T-helper 2 cell (primary cell): Measurements from ENCODE around the gene ARL5C.

Experiments
- DNase-seq, 5 experiments: peaks; one replicate each; pipeline versions ENCODE4 v3.0.0 to v3.0.0-alpha.2; 2012 to 2022

Gene ARL5C

DNA sequence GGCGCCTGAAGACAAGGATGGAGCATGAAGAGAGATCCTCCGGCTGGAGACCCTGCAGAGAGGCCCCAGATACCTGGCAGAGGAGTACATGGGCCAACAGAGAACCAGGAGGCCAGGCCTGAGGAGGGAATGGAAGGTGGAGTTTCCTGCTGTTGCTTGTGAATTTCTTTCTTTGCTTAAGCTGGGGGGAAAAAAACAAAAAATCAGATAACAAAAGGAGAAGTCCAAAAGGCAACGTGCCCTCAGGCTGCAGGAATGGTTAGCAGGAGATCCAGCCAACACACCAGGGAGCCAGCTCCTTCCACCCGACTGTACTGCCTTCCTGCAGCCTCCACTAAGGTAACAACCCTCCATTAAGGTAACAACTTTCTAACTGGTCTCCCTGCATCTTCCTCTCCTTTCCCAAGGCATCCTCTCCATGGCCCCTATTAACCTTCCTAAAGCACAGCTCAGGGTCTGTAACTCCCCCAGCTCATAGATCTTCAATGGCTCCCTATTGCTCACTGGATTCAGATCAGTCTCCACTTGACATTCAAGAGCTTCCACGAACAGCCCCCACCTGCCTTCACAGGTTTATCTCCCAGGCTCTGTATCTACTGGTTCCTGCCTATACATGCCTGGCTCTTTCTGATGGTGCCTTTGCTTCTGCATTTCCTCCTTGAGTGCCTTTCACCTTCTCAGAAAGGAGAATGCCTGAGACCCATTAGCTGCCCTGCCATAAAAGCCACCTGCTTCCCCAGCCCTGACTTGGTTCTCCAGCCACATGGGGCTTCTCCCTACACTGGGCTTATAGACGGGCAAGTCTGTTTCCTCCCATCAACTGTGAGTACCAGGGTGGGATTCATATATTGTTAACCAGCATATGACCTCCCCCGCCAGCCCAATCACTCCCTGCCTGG lies 725 bp upstream of the ARL5C start:
- DNase-seq: no peak

DNA sequence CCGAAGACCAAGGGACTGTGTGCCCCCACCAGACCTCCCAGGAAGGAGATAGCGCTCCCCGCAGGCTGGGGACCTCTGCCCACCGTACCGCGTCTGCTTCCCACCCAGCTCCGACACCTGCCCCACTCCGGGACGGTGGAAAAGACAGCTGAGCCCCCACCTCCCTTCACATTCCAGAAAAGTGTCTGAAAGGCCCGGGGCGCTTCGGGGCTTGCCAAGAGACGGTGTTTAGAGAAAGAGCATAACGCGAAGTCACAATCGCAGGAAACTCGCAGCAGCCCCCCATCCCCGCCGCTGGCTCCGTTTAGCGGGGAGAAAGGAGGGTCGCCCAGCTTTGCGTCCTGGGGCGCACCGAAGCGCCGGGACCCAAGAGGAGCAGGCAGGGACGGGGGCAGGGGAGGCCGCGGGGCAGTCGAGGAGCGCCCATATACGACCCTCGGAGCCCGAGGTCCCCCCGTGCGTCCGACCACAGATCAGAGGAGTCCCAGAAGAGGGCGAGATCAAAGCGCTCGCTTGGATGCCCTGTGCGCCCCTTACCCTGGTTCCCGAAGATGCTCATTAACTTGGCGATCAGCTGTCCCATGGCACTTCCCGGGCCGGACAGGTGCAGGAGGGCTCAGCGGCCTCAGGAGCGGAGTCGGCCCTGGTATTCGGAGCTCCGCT lies 652 bp downstream of the ARL5C start:
- DNase-seq: no peak

DNA sequence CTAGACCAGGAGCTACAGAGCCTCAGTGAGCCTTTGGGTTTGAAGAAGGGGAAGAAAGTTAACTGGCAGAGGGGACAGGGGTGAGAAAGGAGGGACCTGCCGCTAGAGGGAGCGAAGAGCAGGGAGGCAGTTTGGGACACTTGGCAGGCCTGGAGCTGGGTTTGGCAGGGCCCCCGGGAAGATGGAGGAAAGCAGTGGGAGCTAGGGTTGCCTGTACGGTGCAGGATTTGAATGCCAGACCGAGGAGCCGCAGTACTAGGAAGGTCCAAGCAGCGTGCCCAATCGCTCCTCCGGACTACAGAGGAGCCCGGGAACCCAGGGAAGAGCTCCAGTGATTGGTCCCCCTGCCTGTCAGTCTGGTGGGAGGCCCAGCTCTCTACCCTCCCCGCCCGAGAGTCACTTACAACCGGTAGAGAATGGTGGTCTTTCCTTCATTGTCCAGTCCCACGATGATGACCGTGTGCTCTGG lies 1.3 kb downstream of the ARL5C start:
- DNase-seq: peak; percentile 35 to 93 (median 61)

DNA sequence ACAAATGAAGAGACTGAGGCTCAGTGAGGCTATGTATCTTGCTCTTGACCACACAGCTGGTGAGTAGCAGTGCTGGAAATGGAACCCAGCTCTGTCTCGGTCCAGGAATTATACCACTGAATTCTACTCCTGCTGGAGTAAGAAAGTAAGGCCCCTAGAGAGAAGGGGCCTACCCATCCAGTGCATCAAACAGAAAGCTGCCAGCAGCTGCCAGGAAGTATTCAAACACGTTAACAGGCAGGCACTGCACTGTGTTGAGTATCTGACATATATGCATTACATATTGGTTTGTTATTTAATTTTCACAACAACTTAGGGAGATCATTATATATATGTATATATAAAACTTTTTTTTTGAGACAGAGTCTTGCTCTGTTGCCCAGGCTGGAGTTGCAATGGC lies 4.0 kb downstream of the ARL5C start:
- DNase-seq: no peak

DNA sequence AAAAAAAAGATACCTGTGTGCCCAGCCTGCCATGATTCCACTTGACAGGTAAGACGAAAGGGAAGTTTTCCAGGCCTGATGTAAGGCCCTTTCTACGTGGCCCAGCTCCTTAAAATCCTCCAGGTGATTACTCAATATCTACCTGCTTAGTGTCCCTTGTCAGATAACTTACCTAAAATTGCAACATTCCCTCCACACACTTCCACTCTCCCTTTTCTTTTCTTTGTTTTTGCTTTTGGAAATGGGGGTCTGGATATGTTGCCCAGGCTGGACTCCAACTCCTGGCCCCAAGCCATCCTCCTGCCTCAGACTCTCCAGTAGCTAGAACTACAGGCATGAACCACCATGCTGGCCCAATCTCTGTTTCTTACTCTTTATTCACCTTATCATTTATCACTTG lies 7.3 kb downstream of the ARL5C start:
- no peak for DNase-seq

DNA sequence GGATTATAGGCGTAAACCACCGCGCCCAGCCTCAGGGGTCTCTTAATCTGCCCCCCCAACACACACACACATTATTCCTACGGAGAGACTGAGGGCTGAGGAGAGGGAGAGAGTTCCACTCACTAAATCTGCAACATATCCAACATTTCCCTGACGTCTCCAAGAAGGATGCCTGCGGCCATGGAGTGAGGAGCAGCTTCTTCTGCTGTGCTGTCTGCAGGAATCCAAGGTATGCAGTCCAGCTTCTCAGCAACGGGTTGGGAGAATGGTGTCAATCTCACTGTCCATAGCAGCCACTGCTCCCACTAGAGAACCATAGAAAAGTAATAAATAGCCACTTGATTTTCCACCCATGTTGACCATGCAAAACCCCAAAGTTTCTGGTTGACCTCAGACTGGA lies 9.5 kb downstream of the ARL5C start:
- no peak for DNase-seq

DNA sequence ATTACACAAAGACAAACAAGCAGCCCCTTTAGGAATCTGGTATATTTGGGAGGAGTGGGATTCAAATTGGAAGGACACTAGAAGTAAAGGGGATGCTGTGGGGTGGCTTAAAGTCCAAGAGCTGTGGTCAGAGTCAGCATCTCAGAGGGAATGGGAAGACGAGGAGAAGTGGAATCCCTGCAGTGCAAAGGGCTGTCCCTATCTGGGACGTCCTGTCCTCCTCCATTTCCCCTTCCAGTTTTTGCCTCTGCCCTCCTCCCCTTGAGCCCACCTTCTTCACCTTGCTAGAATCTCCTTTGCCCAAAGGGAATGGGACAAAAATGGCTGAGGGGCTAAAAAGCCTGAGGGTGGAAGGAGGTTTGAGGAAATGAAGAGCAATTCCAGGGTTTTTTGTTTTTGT lies 10.3 kb downstream of the ARL5C start:
- DNase-seq: no peak

DNA sequence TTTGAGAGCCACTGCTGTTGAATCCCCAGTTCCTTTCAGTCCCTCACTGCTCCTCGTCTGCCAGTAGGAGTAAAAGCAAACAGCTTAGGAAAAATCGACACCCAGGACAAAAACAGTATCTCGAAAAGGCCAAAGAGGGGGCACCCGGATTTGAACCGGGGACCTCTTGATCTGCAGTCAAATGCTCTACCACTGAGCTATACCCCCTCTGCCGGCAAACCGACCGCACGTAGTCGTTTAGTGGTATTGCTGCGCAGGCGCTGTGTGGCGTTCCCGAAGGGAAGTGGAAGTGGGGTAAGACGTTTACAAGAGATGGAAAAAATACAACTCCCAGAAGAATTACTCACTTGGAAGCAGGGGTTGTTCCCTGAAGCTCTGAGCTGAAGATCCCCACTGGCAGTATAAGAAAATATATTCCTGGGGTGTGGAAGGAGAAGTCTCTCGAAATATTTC lies 12.3 kb downstream of the ARL5C start:
- peak; percentile 79 to 90 (median 85) for DNase-seq

DNA sequence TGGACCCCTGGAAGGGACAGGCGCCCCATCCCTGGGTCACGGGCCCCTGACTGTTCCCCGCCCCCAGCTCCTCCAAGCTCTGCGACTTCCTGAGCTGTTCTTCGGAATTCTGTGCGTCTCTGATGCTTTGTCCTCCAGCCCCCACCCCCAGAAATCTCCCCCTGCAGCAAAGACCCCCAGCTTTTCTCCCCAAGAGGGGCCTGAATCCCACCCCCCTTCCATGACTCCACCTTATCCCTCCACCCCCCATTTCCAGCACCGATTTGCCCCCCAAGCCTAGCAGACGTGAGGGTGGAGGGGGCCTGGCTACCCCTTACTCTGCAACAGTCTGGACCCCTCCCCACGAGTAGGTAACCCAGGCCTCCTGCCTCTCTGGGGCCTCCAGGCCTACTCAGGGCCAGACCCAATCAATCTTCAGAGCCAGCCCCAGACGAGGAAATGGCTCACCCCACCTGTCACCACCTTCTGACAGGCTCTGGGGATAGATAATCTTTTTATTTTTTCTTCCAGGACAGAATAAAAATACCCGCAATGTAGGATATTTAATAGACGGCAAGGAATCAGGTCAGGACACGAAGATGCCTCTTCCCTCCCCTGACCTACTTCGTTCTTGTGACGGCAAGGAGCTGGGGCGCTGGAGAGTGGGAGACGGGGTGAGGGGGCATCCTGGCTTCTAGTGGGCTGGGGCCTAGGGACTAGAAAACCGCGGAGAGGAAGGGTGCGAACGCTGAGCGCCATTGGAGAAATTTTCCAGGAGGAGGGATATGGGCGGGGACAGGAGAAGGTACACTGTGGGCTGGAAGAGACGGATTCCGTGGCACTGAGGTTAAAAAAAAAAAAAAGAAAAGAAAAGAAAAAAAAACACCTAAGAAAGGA lies 13.8 kb downstream of the ARL5C start:
- DNase-seq: peak in 2 of 5 experiments; percentile 35 to 59

DNA sequence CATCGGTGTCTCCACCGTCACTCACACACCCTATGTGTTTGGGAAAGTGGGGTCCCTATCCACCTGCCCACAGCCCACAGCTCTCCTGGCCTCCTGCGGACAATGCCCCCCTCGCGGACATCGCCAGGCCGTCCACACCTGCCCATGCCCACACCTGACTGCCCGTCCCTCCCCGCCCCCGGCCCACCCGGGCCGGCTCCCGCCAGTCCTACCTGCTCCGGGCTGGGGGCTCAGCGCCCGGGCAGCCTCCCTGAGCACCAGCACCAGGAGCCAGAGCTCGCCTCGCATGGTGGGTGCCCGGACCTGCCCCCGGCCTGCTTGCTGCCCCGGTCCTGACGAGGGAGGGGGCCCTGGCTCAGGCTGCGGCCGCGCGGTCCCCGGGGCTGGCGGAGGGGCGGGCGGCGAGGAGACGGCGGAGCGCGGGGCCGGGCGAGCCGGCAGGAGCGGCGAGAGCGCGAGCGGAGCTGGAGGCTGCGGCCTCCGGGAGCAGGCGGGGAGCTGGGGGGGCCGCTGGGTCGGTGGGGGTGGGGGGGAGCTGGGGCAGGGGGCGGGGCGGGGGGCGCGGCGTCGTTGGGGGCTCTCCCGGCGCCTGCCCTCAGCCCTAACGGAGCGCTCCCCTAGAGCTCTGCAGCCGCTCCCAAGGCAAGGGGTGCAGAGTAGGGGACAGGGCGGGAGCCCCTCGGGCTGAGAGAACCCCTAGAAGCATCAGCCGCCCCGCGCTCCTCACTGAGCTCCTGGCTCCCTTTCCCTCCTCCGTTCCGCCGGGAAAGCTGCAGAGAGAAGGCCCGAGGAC lies 14.6 kb downstream of the ARL5C start, which contains the start of gene PLXDC1:
PLXDC1 (minus strand) TSS at position 488 of the 793 bp plus-strand sequence; CDS start at position 288, 200 bp downstream.
- DNase-seq: peak in 1 of 5 experiments; percentile 26

DNA sequence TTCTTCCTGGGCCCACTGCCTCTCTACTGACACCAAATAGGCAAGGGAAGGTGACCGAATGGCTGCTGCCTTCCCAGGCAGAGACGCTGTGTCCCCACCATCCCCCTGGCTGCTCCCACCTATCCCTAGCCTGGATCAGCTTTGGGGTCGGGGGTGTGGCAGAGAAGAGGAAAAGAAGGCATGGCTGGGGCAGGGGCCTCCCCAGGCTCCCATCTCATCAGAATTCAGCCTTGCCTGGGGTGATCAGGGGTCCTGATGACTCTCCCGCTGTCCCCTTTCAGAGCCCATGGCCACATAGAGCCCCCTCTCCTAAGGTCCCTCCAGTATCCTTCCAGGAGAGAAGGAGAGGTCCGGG lies 15.2 kb downstream of the ARL5C start:
- DNase-seq: no peak

DNA sequence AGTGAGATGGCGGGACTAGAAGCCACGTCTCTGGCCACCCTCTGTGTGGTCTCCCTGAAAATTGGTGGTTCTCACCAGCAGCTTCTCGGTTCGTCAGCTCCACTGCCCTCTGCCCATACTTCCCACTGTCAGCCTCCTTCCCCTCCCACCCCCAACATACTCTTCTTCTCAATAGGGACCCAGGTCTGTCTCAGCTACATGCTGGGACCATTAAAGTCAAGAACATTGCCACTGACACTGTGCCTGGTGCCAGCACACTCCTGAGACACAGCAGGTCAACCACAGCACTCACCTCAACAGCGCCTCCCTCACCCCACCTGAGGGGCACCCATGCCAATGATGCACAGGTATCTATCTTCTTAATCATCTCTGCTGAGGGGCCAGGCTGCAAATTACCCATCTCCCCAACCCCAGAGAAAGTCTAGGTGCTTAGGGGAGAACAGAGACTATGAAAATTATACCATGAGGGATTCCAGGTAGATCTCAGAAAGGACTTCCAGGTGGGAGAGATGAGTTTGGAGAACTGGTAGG lies 15.8 kb downstream of the ARL5C start:
- DNase-seq: no peak

DNA sequence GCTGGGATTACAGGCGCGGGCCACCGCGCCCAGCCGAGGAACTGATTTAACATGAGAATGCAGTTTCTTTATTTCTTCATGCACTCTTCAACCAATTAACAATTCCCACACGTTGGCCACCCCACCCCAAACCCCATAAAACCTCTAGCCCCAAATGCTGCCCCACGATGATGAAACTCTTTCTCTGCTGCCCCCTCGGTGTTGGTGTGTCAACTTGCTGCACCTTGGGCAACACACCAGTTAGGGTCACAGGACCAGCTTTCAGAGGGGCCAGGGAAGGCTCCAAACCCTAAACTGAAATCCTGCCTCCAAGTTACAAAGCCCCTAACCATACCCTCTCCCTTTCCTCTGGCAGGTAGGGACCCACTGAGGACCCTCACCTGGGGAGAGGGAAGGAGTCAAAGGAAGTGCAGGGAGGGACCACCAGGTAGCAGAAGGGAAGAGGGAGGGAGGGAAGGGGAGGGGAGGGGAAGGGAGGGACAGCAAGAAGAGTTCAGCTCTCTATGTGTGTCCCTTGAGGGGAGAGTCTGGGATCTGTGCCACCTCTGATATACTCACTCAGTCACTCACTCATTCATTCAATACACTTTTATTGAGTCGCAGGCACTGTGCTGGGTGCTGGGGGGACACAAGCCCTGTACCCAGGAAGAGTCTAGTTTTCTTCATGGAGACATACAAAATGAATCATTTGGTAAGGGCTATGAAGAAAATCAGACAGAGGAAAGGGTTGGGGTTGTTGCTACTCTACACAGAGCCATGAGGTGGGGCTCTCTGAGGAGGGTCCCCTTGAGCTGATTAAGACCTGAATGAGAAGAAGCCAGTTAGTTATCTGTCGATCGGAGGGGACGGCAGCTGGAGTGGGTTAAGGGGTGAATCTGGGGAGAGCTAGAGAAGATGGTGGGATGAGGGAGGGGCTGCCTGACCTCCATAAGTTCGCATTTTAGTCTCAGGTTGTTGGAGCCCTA lies 18.5 kb downstream of the ARL5C start:
- DNase-seq: no peak

DNA sequence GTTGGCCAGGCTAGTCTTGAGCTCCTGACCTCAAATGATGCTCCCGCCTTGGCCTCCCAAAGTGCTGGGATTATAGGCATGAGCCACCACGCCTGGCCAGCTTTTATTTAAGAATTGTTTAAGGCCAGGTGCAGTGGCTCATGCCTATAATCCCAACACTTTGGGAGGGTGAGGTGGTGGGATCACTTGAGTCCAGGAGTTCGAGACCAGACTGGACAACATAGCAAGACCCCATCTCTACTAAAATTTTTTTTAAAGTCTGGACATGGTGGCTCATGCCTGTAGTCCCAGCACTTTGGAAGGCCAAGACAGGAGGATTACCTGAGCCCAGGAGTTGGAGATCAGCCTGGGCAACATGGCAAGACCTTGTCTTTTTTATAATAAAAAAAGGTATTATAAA lies 19.7 kb downstream of the ARL5C start:
- DNase-seq: no peak

DNA sequence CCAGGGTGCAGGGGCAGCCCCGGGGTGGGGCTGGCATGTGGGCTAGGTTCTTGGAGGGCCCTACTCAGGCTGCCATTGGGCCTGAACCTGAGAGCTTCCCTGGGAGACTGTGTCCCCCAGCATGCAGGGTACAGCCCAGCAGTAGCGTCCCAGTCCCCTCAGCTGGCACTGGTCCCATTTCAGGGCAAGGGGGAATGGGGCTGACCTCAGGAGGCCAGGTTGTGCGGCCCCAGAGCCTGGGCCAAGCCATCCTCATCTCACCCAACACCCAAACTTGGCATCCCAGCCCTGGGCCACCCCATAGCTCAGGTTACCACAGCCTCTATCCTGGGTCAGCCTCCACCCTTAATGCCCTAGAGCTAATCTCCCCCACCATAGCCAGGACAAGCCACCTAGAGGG lies 20.8 kb downstream of the ARL5C start:
- DNase-seq: no peak

DNA sequence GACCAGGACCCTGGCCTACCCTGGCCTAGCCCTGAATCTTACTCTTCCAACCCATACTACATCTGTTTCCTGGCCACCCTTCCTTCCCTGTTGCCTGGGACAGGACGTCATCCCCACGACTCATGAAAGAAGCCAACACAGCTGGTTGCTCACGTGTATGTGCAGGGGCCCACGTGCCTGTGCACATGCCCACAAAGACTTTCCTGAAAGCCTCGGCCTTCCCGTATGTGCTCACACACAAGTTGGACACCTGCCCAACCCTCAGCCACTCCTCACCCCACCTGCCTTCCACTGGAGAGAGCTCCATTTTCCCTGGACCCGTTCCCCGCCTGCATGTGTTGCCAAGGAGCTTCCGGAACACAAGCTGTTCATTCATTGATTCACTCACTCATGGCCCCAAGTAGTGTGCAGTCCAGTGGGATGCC lies 21.5 kb downstream of the ARL5C start:
- no peak for DNase-seq

DNA sequence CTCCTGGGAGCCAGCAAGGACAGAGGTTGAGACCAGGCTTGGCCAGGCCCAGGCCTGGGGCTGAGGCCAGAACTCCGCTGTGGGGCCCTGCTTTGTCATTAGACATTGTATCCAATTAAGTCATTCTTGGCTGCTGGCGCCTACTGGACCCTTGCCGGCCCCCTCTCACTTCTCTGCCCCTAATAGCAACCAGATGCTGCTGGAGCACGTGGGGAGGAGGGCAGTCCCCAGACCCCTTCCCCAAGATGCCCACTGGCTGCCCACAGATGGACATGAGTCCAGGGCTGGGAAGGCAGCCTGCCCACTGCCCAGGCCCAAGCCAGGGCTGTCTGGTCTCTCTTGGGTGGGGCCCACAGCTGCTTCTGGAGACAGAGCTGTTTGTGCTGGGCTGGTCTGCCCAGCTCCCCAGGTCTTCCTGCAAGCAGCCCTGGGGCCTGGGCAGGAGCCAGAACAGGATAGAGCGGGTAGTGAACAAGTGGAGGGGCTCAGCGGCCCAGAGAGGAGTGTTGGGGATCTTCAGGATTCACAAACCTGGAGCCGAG lies 22.3 kb downstream of the ARL5C start:
- DNase-seq: no peak

DNA sequence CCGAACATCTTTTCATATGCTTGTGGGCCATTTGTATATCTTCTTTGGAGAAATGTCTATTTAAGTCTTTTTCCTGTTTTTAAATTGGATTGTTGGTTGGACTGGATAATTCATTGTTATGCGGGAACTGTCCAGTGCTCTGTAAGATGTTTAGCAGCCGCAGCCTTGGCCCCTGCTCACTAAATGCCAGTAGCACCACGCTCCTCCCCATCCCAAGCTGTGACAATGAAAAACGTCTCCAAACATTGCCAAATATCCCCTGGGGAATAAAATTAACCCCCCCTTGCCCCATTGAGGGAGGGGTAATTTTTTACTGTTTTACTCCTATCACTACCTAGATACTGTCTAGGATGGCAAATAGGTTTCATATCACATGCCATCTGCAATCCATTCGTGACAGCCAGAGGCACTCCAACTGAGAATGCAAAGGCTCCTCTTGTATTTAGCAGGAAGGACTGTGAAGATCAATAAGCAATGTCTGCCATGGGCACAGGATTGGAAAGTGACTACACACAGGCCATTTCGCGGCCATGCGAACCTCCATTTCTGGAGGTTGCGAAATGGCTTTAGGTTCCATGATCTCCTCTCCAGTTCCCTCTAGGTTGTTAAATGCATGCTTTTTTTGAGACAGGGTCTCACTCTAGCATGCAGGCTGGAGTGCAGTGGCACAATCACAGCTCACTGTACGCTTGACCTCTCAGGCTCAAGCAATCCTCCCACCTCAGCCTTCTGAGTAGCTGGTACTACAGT lies 23.9 kb downstream of the ARL5C start:
- DNase-seq: no peak

DNA sequence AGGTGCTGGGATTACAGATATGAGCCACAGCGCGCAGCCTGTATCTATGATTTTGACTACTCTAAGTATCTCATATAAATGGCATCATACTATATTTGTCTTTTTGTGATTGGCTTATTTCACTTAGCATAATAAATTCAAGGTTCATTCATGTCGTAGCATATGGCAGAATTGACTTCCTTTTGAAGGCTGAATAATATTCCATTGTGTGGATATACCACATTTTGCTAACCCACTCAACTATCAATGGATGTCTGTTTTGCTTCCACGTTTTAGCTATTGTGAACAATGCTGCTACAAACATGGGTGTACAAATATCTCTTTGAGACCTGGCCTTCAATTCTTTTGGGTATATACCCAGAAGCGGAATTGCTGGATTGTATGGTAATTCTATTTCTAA lies 24.7 kb downstream of the ARL5C start:
- DNase-seq: no peak
